RCC 7860 (cell line): Measurements from ENCODE around the gene BTN2A1.
"Not testable (repeated sequence)": the region's sequence is repeated elsewhere in the genome, so short reads cannot be mapped to it uniquely, and the experiment has no call there.

ENCODE experiments used
- DNase-seq: peaks from one replicate; pipeline ENCODE4 v3.0.0-alpha.2; 2015; ENCODE audit warnings: low spot score
- FAIRE-seq: peaks from 2 replicates; lab custom pipeline; 2012; peaks lifted over from hg19 to GRCh38; lab: Jason Lieb, UNC

The BTN2A1 gene

DNA sequence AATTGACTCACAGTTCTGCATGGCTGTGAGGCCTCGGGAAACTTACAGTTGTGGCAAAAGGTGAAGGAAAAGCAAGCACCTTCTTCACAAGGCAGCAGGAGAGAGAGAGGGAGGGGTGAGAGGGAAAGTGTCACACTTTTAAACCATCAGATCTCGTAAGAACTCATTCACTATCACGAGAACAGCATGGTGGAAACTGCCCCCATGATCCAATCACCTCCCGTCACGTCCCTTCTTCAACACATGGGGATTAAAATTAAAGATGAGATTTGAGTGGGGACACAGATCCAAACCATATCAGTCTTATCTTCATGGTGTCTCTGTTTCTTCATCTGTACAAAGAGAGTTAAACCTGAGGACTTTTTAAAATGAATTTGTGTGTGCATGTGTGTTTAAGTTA is 28.6 kb downstream of the BTN2A1 start:
- FAIRE-seq (no peak), DNase-seq (no peak)

DNA sequence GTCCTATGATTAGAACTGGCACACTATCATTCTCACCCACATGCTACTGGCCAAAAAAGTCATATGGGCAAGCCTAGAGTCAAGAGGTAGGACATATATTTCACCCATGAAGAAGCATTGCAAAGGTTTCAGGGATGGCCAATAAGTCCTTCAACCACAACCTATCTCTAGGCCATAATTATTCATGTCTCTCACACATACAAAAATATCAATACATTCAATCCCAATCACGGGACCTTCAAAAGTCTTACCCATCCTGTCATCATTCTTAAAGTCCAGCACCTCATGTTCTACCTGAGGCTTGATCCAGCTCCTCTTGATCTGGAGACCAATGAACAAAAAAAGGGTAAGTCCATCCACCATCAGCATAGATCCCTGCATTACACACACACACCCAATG is 29.7 kb downstream of the BTN2A1 start:
- no peak for FAIRE-seq
- DNase-seq, result no peak

GRCh38 chr6:26489996-26490964 is 32.5 kb downstream of the BTN2A1 start:
- DNase-seq, result no peak
- FAIRE-seq, result no peak

- FAIRE-seq, result no peak
- DNase-seq, result no peak
Observed at GRCh38 chr6:26491604-26492003, 33.8 kb downstream of the BTN2A1 start.

DNA sequence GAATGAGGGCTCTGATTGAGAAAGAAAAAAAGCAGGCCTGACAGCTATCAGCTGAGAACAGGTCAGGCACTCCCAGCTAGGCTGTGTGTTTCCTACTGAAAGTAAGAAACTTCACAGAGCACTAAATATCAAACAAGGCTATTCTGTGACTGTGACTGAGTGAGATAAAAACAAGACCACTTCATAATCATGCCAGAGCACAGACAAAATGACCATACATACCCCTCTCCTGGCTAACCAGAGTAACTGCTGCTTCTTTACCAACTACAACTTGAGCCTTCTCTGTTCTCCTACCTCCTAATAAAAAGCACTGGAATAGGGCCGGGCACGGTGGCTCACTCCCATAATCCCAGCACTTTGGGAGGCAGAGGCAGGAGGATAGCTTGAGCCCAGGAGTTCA is 35.5 kb downstream of the BTN2A1 start:
- FAIRE-seq, result no peak

DNA sequence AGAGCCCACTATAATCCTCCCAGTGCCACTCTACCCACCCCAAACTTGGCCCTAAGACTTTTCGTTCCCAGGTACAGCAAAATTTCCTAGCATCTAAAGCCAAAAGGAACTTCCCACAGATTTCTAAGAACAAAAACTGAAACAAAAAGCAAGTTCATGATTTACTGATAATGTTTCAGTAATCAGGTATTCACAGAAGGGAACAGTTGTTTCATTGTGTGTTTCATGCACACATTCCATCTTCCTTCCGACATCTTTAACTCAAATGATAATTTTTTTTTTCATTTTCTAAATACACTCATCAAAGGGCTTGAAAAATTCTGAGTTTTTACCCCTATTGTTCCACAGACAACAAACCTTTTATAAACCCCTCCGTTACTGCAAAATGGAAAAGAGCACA is 36.4 kb downstream of the BTN2A1 start:
- no peak for DNase-seq
- no peak for FAIRE-seq

More for the DNA sequence above, 35.5 kb downstream of the BTN2A1 start:
- DNase-seq, result no peak

DNA sequence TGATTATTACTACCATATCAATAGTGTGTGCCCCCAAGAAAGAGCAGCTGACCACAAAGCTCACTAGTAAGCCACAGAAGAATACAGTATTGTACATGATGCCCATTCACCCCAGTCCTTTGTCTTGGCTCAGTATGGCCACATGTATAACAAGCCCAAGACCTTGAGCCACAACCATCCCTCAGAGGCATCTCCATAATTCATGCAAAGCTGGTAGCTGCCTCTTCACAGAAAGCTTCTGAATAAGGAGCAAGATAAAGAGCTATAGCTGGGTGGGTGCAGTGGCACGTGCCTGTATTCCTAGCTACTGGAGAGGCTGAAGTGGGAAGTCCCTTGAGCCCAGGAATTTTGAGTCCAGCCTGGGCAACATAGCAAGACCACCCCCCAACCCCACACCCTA is 37.5 kb downstream of the BTN2A1 start:
- no peak for FAIRE-seq

DNA sequence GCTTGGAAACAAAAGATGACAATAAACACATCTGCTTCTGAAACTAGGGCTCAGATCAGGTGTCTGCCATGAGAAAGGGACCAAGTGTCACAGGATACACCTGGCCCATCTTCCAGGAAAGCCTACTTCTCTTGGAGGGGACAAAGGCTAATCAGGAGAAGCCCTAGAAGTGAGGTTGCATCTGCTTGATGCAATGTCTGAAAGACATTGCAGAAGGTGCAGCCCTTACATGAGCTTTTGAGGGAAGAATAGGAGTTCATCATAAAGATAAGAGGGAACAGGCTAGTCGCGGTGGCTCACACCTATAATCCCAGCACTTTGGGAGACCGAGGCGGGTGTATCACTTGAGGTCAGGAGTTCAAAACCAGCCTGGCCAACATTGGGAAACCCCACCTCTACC is 39.9 kb downstream of the BTN2A1 start:
- no peak for DNase-seq
- no peak for FAIRE-seq

More for the DNA sequence above, 37.5 kb downstream of the BTN2A1 start:
- DNase-seq, result no peak

DNA sequence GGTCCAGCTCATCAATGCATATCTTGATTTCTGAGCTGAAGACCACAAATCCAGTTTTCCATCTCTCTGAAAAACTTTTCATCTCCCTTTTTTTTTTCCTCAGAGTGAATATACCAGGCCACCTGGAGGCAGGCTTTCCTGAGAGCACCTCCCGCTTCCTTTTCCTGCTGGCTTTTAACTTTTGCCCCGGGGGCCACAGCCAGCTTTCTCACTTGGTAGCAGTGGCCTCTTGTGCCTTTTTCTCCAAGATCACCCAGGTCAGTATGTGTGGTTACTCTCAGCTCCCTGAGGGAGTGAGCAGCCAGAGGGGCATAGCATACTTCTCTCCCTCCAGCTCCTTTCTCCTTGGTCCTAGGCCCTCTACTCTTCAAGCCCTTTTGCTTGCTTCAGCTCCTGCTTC is 42.3 kb downstream of the BTN2A1 start, which contains the start of gene BTN1A1:
TSS of gene BTN1A1 (plus strand) at position 202 of the 400 bp plus-strand sequence. CDS start 984 bp downstream, outside the sequence.
- no peak for FAIRE-seq
- DNase-seq, result no peak

DNA sequence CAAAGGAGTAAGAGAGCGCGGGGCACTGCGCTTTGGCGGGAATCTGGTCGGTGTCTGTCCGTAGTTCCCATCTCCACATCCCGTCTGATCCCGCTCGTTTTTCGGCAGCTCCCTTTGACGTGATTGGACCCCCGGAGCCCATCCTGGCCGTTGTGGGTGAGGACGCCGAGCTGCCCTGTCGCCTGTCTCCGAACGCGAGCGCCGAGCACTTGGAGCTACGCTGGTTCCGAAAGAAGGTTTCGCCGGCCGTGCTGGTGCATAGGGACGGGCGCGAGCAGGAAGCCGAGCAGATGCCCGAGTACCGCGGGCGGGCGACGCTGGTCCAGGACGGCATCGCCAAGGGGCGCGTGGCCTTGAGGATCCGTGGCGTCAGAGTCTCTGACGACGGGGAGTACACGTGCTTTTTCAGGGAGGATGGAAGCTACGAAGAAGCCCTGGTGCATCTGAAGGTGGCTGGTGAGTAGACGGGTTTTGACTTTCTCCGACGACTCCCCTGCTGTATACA is 43.8 kb downstream of the BTN2A1 start:
- FAIRE-seq (no peak), DNase-seq (no peak)

GRCh38 chr6:26502165-26502564 is 44.4 kb downstream of the BTN2A1 start:
- DNase-seq (peak; percentile 25), FAIRE-seq (no peak)

DNA sequence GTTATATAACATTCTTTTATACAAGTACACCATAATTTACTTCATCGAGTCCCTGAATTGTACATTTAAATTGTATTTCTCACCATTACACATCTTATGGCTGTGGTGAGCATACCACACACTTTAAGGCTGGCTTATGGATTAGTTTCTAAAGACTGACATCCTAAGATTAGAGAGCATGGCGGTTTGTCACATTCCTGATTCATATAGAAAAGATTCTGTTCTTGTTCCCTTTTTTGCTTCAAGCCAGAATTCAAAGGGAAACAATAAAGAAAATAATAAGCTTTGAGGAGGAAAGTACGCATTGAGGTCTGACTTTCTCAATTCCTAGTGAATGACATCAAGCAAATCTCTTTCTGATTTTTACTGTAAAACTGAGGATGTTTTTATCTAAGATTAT is 44.9 kb downstream of the BTN2A1 start:
- FAIRE-seq (no peak), DNase-seq (no peak)

GRCh38 chr6:26507658-26508057 is 49.9 kb downstream of the BTN2A1 start:
- DNase-seq (no peak), FAIRE-seq (no peak)

GRCh38 chr6:26511033-26511432 is 53.3 kb downstream of the BTN2A1 start:
- not testable (repeated sequence) for FAIRE-seq
- DNase-seq, result peak; percentile 35

DNA sequence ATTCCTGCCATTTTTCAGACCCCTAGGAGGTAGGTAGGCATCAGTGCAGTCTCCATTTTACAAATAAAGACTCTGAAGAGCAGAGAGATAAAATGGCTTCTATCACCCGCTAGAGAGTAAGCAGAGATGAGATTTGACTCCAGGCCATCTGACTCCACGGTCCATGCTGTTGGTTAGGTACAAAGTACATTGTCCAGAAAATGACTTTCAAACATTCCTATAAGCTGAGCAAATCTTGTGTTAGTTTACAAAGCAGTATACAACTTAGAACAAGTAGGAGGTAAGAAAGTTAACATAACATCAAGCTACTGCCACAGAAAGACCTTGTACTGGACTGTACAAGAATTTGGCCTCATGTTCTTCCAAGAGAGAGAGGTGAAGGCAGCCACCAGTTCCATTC is 57.2 kb downstream of the BTN2A1 start:
- FAIRE-seq, result no peak
- DNase-seq, result no peak

GRCh38 chr6:26516481-26517427 is 59.0 kb downstream of the BTN2A1 start:
- FAIRE-seq (no peak), DNase-seq (no peak)
